Islet precursor cell (in vitro differentiated cells): ENCODE results near the gene ATP6V1C2.
"Not testable (repeated sequence)": the region's sequence is repeated elsewhere in the genome, so short reads cannot be mapped to it uniquely, and the experiment has no call there.

ENCODE experiments used
- DNase-seq: peaks from one replicate; pipeline ENCODE4 v3.0.0-alpha.2; 2018

The ATP6V1C2 gene

GRCh38 chr2:10771786-10772185 is 50.4 kb downstream of the ATP6V1C2 start:
- no peak for DNase-seq

DNA sequence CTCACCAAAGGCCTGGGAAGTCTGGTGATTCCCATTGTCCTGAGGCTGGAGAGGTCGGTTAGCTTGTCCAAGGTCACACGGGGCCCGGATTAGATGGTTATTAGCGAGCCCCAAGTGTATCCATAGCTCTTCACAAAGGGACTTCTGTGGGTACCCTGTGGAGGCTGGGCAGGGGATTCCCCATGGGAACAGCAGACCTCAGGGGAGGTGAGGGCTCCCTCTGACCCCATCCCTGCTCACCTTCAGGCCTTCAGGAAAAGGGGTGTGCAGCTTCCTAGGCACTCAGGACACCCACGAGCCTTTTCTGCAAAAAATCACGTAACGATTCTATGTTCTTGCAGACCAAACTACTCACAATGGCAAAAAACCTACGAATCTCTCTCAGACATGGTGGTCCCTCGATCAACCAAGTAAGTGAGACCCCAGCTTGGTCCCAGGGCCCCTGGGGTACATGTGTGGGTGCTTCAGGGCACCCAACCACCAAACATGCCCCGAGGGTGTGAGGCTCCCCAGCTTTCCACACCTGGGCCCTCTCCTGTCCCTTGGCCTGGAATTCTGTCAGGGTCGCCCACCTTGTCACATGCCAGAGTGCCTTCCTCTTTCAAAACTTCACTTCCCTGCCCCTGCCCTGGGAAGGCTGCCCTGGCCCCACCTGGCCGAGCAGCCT is 50.9 kb downstream of the ATP6V1C2 start:
- no peak for DNase-seq

- DNase-seq = peak; percentile 50
Observed at GRCh38 chr2:10772868-10773215, 51.4 kb downstream of the ATP6V1C2 start.

DNA sequence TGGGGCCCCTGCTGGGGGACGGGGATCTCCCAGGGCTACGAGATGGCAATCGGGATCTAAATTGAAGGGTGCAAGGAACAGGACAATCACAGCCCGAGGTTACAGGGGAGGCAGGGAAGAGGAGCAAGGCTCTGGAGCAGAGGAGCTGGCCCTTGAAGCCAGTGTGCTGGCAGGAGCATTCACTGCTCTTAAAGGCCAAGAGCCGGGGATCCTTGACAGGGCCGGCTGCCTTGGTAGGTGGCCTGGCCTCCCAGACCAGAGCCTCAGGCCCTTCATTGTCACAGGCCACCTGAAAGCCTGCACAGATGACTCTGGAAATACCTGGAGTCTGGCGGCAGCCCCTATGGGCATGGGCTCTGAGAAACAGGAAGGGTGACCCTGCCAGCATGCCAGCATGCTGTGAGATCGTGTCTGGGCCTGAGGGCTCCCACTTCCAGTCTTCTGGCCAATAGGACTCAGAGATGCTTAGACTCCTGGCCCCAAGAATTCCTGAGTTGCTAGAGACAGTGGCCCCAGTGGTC is 52.5 kb downstream of the ATP6V1C2 start:
- DNase-seq = peak; percentile 93

- DNase-seq = no peak
Observed at GRCh38 chr2:10774394-10774793, 53.0 kb downstream of the ATP6V1C2 start.

DNA sequence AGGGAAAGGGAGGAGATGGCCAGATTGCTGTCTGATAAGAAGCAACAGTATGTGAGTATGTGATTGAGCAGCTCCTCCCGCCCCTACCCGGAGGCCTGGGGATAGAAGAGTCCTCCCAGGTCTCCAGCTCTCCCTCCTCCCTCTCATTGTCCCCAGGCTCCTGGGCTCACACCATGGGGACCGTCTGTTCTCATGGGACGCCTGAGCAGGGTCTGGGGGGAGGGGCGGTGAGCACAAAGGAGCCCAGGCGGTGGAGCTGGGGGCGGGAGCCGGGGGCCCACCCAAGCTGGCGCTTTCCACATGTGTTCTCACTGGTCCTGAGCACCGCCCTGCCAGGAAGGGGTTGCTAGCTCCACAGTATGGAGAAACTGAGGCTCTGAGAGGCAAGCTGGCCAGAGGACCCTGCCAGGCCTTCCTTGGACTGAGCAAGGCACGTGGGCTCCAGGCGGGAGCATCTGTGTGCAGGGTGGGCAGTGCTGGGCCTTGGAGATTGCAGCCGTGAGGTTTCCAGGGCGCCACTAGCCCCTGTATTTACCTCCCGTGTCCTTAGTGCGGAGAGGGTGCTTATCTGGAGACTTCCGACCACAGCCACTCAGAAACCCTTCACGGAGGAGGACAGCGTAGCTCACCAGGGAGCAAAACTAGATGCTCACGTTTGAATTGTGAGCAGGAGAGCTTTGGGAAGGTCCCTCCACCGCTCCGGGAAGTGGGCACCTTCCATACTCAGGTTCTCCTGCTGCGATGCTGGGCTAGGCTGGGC is 53.8 kb downstream of the ATP6V1C2 start:
- DNase-seq = peak; percentile 53

DNA sequence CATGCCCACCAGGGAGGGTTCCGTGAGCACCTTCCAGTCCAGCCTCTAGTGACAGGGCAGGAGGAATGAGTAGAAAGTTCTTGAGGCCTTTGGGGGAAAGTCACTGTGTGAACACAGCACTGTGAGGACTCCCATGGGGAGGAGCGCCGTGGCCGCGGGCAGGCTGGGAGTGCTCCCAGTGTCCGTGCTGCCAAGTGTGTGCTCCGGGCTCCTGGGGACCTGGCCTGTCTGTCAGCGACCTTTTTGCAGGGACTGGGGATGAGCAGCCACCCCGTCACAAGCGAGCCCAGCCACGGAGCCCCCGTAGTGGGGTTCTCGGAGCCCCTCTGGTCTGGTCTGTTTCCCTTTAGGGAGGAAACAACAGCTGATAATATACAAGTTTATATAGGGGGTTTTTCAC is 54.4 kb downstream of the ATP6V1C2 start:
- peak; percentile 50 for DNase-seq

- DNase-seq = peak; percentile 51
Observed at GRCh38 chr2:10776231-10776977, 55.0 kb downstream of the ATP6V1C2 start.

DNA sequence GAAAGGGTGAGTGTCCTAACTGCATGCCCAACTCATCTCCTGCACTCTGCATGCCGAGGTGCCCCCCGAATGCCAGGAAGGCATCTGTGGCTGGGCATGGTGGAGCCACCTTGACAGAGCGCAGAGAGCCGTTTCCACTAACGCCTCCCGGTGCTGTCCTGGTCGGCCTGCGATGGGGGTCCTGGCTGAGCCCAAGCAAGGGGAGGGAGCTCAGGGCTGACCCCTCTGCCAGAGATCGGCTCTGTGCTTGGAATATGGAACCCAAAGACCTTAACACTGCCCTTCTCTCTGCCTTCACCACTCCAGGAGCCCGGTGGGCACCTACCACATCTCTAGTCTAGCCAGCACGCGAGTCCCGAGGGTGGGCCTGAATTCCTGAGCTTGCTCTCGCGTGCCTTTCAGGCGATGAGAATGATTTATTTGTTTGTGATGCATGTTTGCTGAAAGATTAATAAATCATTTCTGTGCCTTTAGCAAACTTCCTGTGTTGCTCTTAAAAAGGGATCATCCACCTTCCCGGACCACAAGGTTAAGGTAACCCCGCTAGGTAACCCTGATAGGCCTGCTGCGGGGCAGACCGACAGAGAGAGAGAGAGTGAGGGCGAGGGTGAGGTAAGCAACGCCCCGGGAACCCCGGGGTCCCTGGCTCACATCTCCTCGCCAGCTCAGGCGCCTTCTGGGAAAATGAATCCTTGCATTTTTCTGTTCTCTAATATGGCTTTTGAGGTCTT is 55.8 kb downstream of the ATP6V1C2 start:
- no peak for DNase-seq

DNA sequence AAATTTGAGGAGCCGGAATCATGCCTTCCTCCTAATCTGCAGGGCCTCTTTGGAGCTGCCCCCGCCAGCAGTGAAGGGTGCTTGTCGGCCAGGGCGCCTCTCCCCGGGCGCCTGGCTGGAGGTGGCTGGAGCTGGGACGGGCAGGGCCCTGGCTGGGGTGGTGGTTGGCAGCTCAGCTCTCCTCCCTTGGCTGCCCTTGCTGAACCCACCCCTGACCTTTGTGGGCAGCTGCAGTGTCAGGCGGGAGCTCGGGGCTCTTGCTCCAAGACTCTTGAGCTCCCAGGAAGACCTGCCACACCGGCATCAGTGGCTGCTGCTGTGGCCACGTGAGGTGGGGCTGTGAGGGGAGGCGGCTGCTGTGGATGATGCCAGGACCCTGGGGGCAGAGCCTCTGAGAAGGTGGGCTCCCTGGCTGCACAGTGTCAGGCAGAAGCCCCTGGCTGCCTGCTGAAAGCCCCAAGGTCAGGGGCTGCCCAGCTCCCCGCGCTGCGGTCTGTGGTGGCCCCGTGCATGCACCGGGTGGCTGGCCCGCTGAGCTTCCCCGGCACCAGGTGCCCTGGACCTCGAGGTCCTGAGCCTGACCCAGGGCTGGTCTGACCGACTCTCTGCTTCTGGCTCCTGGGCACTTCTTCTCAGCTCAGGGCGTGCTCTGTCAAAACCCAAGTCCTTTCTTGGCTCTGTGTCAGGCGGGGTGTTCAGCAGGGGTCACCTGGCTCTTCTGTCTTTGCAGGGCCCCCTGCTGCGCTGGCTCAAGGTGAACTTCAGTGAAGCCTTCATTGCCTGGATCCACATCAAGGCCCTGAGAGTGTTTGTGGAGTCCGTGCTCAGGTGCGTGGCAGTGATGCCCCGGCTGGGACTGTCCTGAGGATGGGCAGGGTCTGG is 56.7 kb downstream of the ATP6V1C2 start:
- DNase-seq = peak; percentile 52

DNA sequence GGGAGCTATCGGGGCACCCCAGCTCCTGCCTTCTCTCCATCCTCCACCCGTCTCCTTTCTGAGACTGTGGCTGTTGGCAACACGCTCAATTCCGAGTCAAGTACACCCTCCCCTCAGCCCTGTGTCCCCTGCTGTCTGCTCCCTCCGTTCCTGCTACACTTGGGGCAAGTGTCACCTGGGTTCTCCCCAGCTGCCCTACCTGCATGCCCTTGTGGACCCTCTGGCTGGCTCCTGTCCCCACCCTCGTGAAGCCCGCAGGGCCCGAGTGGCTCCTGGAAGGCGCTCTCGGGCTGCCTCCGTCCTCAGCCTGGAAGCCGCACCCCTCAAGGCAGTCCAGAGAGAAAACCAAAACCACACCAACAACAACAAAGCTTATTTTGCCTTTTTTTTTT is 57.3 kb downstream of the ATP6V1C2 start:
- DNase-seq = no peak

GRCh38 chr2:10779776-10780490 is 58.5 kb downstream of the ATP6V1C2 start:
- no peak for DNase-seq

- no peak for DNase-seq
Observed at GRCh38 chr2:10780491-10780820, 59.0 kb downstream of the ATP6V1C2 start.

- not testable (repeated sequence) for DNase-seq
Observed at GRCh38 chr2:10780821-10781220, 59.4 kb downstream of the ATP6V1C2 start.

GRCh38 chr2:10781746-10782145 is 60.3 kb downstream of the ATP6V1C2 start:
- no peak for DNase-seq

GRCh38 chr2:10783421-10783820 is 62.0 kb downstream of the ATP6V1C2 start:
- no peak for DNase-seq

- no peak for DNase-seq
Observed at GRCh38 chr2:10784719-10785118, 63.3 kb downstream of the ATP6V1C2 start.

DNA sequence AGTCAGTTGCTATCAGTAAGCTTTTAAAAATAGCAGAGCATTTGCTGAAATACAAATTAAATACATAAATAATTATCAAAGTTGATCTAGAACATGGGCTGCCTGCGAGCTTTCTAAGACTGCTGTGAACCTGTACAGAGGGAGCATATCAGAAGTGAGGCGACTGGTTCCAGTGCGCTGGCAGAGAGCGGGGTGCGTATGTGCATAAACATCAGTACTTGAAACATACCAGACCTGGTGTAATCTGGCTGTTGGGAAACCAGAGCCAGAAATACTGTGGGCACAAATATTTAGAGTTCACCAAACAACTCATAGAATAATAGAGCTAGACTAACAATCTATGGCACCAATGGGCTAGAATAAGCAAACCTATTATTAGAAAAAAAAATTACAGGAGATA is 63.8 kb downstream of the ATP6V1C2 start:
- DNase-seq = no peak

- no peak for DNase-seq
Observed at GRCh38 chr2:10786240-10786982, 65.0 kb downstream of the ATP6V1C2 start.

- peak; percentile 58 for DNase-seq
Observed at GRCh38 chr2:10787176-10787968, 65.9 kb downstream of the ATP6V1C2 start.
